Pulmonary artery endothelial cell (primary cell): ENCODE results near the gene MYL5. TPM values are rescaled to one million over a fixed set of nuclear protein-coding genes. Genes with fewer than 3 reads are reported as not detected.
"Not testable (repeated sequence)": the region's sequence is repeated elsewhere in the genome, so short reads cannot be mapped to it uniquely, and the experiment has no call there.

Source experiments
- DNase-seq: peaks from one replicate; pipeline ENCODE4 v3.0.0-alpha.2; 2011; ENCODE audit warnings: low read depth, low spot score
- total RNA-seq: library from RNA; depleted of rRNA; stranded (reverse); fragments of >200 nt; gene quantifications from 2 replicates; pipeline ENCODE4 v1.2.3, GENCODE V29; 2014

Gene MYL5
- total RNA-seq, 1 donor from 2014 or later = 13.5 TPM

- no peak for DNase-seq
Observed at GRCh38 chr4:635851-636627, 38.3 kb upstream of the MYL5 start.

GRCh38 chr4:636628-637159 is 37.6 kb upstream of the MYL5 start:
- DNase-seq = no peak

- DNase-seq = no peak
Observed at GRCh38 chr4:637536-638280, 36.6 kb upstream of the MYL5 start.

- DNase-seq = not testable (repeated sequence)
Observed at GRCh38 chr4:642366-642765, 32.0 kb upstream of the MYL5 start.

- no peak for DNase-seq
Observed at GRCh38 chr4:646460-646859, 27.9 kb upstream of the MYL5 start.

- no peak for DNase-seq
Observed at GRCh38 chr4:647481-647880, 26.9 kb upstream of the MYL5 start.

- no peak for DNase-seq
Observed at GRCh38 chr4:648579-649292, 25.6 kb upstream of the MYL5 start.

- no peak for DNase-seq
Observed at GRCh38 chr4:649293-649625, 25.1 kb upstream of the MYL5 start.

- no peak for DNase-seq
Observed at GRCh38 chr4:649751-650310, 24.5 kb upstream of the MYL5 start.

GRCh38 chr4:650461-650860 is 23.9 kb upstream of the MYL5 start:
- no peak for DNase-seq

- DNase-seq = no peak
Observed at GRCh38 chr4:650951-651883, 23.1 kb upstream of the MYL5 start.

GRCh38 chr4:651884-652642 is 22.3 kb upstream of the MYL5 start:
- DNase-seq = no peak

GRCh38 chr4:653080-653821 is 21.1 kb upstream of the MYL5 start:
- no peak for DNase-seq

GRCh38 chr4:653831-654502 is 20.4 kb upstream of the MYL5 start:
- DNase-seq = no peak

GRCh38 chr4:654503-654845 is 19.9 kb upstream of the MYL5 start:
- no peak for DNase-seq

- no peak for DNase-seq
Observed at GRCh38 chr4:654871-655463, 19.4 kb upstream of the MYL5 start.

GRCh38 chr4:655464-656151 is 18.7 kb upstream of the MYL5 start:
- no peak for DNase-seq
